ENCODE results near the gene SDF2.

DNA sequence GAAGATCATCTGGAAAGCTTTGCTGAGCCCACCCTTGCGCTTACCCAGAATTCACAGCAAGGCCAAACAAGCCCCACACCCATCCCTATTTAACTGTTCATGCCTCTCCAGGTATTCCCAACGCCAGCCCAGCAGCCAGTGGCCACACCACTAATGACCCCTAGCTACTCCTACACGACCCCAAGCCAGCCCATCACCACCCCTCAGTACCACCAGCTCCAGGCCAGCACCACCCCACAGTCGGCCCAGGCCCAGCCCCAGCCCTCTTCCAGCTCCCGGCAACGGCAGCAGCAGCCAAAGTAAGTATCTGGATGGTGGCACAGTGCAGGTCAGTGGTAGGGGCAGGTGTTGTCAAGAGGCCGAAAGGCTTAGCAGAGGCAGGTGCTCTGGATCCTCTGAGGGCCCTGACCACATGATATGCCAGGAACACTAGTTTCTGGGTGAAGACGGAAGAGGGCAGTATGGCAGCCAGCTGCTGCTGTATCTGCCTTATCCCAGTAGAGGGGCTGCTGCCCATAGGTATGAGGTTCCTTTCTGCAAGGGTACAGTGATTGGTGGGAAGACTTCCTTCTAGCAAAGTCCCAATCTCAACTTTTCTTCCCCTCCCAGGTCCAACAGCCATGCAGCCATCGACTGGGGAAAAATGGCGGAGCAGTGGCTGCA, 39.3 kb upstream of the SDF2 start:
- TF ChIP-seq, protein P1, sequence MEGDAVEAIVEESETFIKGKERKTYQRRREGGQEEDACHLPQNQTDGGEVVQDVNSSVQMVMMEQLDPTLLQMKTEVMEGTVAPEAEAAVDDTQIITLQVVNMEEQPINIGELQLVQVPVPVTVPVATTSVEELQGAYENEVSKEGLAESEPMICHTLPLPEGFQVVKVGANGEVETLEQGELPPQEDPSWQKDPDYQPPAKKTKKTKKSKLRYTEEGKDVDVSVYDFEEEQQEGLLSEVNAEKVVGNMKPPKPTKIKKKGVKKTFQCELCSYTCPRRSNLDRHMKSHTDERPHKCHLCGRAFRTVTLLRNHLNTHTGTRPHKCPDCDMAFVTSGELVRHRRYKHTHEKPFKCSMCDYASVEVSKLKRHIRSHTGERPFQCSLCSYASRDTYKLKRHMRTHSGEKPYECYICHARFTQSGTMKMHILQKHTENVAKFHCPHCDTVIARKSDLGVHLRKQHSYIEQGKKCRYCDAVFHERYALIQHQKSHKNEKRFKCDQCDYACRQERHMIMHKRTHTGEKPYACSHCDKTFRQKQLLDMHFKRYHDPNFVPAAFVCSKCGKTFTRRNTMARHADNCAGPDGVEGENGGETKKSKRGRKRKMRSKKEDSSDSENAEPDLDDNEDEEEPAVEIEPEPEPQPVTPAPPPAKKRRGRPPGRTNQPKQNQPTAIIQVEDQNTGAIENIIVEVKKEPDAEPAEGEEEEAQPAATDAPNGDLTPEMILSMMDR (IDR thresholded peaks at IDR 0.05; ENCODE audit: insufficient read depth, low read length, poor library complexity, severe bottlenecking): no peak
- TF ChIP-seq EZH2phosphoT487 (conservative IDR thresholded peaks at IDR 0.05; ENCODE audit: low read length): no peak

Data from SU-DHL-6 (cell line).